HepG2 (cell line): ENCODE results near the gene ZNF530. TPM values are rescaled to one million over a fixed set of nuclear protein-coding genes. Genes with fewer than 3 reads are reported as not detected.

ENCODE experiments used
- AGO2 ChIP-seq: fragments of 200-400 bp; formaldehyde crosslinking; optimal IDR thresholded peaks from 2 replicates; pipeline ENCODE3; 2017; ENCODE audit warnings: mild to moderate bottlenecking, low read depth, low read length, moderate library complexity
- ATAD3A ChIP-seq: sonication (generic); formaldehyde crosslinking; IDR thresholded peaks from 2 replicates; pipeline ENCODE4 v1.4.0; 2020; ENCODE audit warnings: missing genetic modification reagents
- ATF6 ChIP-seq: sonication (generic); formaldehyde crosslinking; conservative IDR thresholded peaks from 2 replicates; pipeline ENCODE4 v1.4.0; 2020; ENCODE audit warnings: missing genetic modification reagents
- ATRX ChIP-seq: sonication (generic); formaldehyde crosslinking; IDR thresholded peaks from 2 replicates; pipeline ENCODE4 v1.4.0; 2020; ENCODE audit warnings: missing genetic modification reagents, borderline replicate concordance
- BHLHE40 ChIP-seq: IDR thresholded peaks from 2 replicates; pipeline ENCODE4 v1.6.1; 2011; ENCODE audit warnings: low read length, improper control_type of control experiment
- CCAR2 ChIP-seq: fragments of 200-400 bp; formaldehyde crosslinking; optimal IDR thresholded peaks from 2 replicates; pipeline ENCODE3; 2018; ENCODE audit warnings: low read depth, mild to moderate bottlenecking, low read length, moderate library complexity
- HIVEP1 ChIP-seq: sonication (generic); formaldehyde crosslinking; IDR thresholded peaks from 2 replicates; pipeline ENCODE4 v1.4.0; 2020; ENCODE audit warnings: mild to moderate bottlenecking, missing genetic modification reagents
- KDM2A ChIP-seq: sonication (generic); formaldehyde crosslinking; IDR thresholded peaks from 2 replicates; pipeline ENCODE4 v1.4.0; 2020; ENCODE audit warnings: low read depth, missing genetic modification reagents, borderline replicate concordance
- NFE2L2 ChIP-seq: fragments of 150-350 bp; IDR thresholded peaks from 2 replicates; pipeline ENCODE4 v1.6.1; 2014; ENCODE audit warnings: low read length
- POLR2AphosphoS5 ChIP-seq: IDR thresholded peaks from 2 replicates; pipeline ENCODE4 v1.6.1; 2012; ENCODE audit warnings: low read depth, low read length
- RFX1 ChIP-seq: fragments of 450-650 bp; IDR thresholded peaks from 2 replicates; pipeline ENCODE4 v1.6.1; 2017
- SIN3B ChIP-seq: fragments of 150-350 bp; IDR thresholded peaks from 2 replicates; pipeline ENCODE4 v1.6.1; 2014; ENCODE audit warnings: low read length
- SMYD3 ChIP-seq: sonication (generic); formaldehyde crosslinking; IDR thresholded peaks from 2 replicates; pipeline ENCODE4 v1.8.1; 2023; ENCODE audit warnings: mild to moderate bottlenecking, missing genetic modification reagents
- SP5 ChIP-seq: IDR thresholded peaks from 2 replicates; pipeline ENCODE4 v1.6.1; 2016; ENCODE audit warnings: low read depth, borderline replicate concordance
- SPEN ChIP-seq: sonication (generic); formaldehyde crosslinking; IDR thresholded peaks from 2 replicates; pipeline ENCODE4 v1.5.1; 2020; ENCODE audit warnings: low read depth, mild to moderate bottlenecking, missing genetic modification reagents
- SUZ12 ChIP-seq: fragments of 150-350 bp; IDR thresholded peaks from 2 replicates; pipeline ENCODE4 v1.6.1; 2014; ENCODE audit warnings: low read depth, low read length
- TBP ChIP-seq: sonication (generic); formaldehyde crosslinking; IDR thresholded peaks from 2 replicates; pipeline ENCODE4 v1.5.0; 2020; ENCODE audit warnings: missing genetic modification reagents
- ZBTB7A ChIP-seq: sonication (generic); formaldehyde crosslinking; IDR thresholded peaks from 2 replicates; pipeline ENCODE4 v1.8.0; 2022; ENCODE audit warnings: mild to moderate bottlenecking, missing genetic modification reagents
- ZNF253 ChIP-seq: sonication (generic); formaldehyde crosslinking; IDR thresholded peaks from 2 replicates; pipeline ENCODE4 v1.8.0; 2022; ENCODE audit warnings: mild to moderate bottlenecking, missing genetic modification reagents, borderline replicate concordance
- ZNF335 ChIP-seq: sonication (generic); formaldehyde crosslinking; IDR thresholded peaks from 2 replicates; pipeline ENCODE4 v1.4.0; 2020; ENCODE audit warnings: missing genetic modification reagents
- ZNF605 ChIP-seq: sonication (generic); formaldehyde crosslinking; IDR thresholded peaks from 2 replicates; pipeline ENCODE4 v1.8.0; 2022; ENCODE audit warnings: mild to moderate bottlenecking, missing genetic modification reagents
- ZNF652 ChIP-seq: IDR thresholded peaks from 2 replicates; pipeline ENCODE4 v1.6.1; 2016; ENCODE audit warnings: low read depth, borderline replicate concordance
- ZNF724P ChIP-seq: sonication (generic); formaldehyde crosslinking; IDR thresholded peaks from 2 replicates; pipeline ENCODE4 v1.8.0; 2022; ENCODE audit warnings: missing genetic modification reagents, borderline replicate concordance
- polyA plus RNA-seq, 8 experiments: library from polyadenylated mRNA; depleted of rRNA in 3 of 8; stranded (reverse) in 7 of 8; unstranded in 1 of 8; fragments of >200 nt; fragmentation: Illumina TruSeq in 4 of 8; extraction: Trizol in 4 of 8; gene quantifications; 2 replicates each; pipeline versions ENCODE4 v1.2.1 to v1.2.3, GENCODE V29; 2011 to 2016; ENCODE audit warnings: low read depth in 4 of 8, missing spikeins in 1 of 8, mixed read lengths in 1 of 8; ENCODE audit not compliant: insufficient read depth in 1 of 8
- total RNA-seq, 5 experiments: library from RNA; depleted of rRNA; stranded (reverse); fragments of >200 nt; fragmentation: Illumina TruSeq; extraction: Trizol; gene quantifications; 2 replicates each; pipeline ENCODE4 v1.2.3, GENCODE V29; 2016; ENCODE audit warnings: low read depth in 1 of 5
- TF ChIP-seq, protein P1 (sequence below): sonication (generic); formaldehyde crosslinking; IDR thresholded peaks from 2 replicates; pipeline ENCODE4 v1.4.0; 2020; ENCODE audit warnings: mild to moderate bottlenecking, missing genetic modification reagents
- TF ChIP-seq, protein P2 (sequence below): sonication (generic); formaldehyde crosslinking; IDR thresholded peaks from 2 replicates; pipeline ENCODE4 v1.4.0; 2020; ENCODE audit warnings: mild to moderate bottlenecking, low read depth, missing genetic modification reagents
- TF ChIP-seq, protein P3 (sequence below): sonication (generic); formaldehyde crosslinking; conservative IDR thresholded peaks from 2 replicates; pipeline ENCODE4 v1.4.0; 2020; ENCODE audit warnings: missing genetic modification reagents

ZNF530 gene
- total and polyA plus RNA-seq, 2 of the 13 experiments (the other 11 are each of a cell fraction or from before 2014, with no cell fraction given): 1.1 to 7.8 TPM

GRCh38 chr19:57578487-57579205 lies 21.0 kb upstream of the ZNF530 start, which contains the start of gene ZNF416 (continued):
- TF ChIP-seq ATF6 (no peak), HIVEP1 (CRISPR knock-in tag) (no peak), ZNF605 (CRISPR knock-in tag) (peak; percentile 17; the same call in 1 of the 2 replicates), ATRX (CRISPR knock-in tag) (no peak), ZNF335 (CRISPR knock-in tag) (peak; percentile 71; the same call in 1 of the 2 replicates), SUZ12 (peak; percentile 73), NFE2L2 (no peak), RFX1 (no peak), SMYD3 (CRISPR knock-in tag) (0 out of 2 replicates have a peak, but pooled peaks have one; percentile 58), ZBTB7A (no peak), ZNF253 (CRISPR knock-in tag) (no peak), ATAD3A (CRISPR knock-in tag) (no peak), AGO2 (peak; percentile 42), ZNF652 (no peak), SP5 (no peak), SIN3B (no peak), BHLHE40 (no peak), TBP (CRISPR knock-in tag) (no peak), CCAR2 (no peak), KDM2A (peak; percentile 89), ZNF724P (no peak), SPEN (CRISPR knock-in tag) (peak; percentile 87; the same call in 1 of the 2 replicates), POLR2AphosphoS5 (peak; percentile 55)
- TF ChIP-seq, protein P1, sequence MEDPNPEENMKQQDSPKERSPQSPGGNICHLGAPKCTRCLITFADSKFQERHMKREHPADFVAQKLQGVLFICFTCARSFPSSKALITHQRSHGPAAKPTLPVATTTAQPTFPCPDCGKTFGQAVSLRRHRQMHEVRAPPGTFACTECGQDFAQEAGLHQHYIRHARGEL: no peak
- TF ChIP-seq, protein P2, sequence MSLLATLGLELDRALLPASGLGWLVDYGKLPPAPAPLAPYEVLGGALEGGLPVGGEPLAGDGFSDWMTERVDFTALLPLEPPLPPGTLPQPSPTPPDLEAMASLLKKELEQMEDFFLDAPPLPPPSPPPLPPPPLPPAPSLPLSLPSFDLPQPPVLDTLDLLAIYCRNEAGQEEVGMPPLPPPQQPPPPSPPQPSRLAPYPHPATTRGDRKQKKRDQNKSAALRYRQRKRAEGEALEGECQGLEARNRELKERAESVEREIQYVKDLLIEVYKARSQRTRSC (CRISPR knock-in tag): no peak
- TF ChIP-seq, protein P3, sequence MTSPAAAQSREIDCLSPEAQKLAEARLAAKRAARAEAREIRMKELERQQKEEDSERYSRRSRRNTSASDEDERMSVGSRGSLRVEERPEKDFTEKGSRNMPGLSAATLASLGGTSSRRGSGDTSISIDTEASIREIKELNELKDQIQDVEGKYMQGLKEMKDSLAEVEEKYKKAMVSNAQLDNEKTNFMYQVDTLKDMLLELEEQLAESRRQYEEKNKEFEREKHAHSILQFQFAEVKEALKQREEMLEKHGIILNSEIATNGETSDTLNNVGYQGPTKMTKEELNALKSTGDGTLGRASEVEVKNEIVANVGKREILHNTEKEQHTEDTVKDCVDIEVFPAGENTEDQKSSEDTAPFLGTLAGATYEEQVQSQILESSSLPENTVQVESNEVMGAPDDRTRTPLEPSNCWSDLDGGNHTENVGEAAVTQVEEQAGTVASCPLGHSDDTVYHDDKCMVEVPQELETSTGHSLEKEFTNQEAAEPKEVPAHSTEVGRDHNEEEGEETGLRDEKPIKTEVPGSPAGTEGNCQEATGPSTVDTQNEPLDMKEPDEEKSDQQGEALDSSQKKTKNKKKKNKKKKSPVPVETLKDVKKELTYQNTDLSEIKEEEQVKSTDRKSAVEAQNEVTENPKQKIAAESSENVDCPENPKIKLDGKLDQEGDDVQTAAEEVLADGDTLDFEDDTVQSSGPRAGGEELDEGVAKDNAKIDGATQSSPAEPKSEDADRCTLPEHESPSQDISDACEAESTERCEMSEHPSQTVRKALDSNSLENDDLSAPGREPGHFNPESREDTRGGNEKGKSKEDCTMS: no peak
